Measurements from ENCODE around the gene CPPED1. TPM values are rescaled to one million over a fixed set of nuclear protein-coding genes. Genes with fewer than 3 reads are reported as not detected.

Gene CPPED1
- total and polyA plus RNA-seq, 2 of the 4 experiments (the other 2 are of a cell fraction): 5.1 to 6.5 TPM

DNA sequence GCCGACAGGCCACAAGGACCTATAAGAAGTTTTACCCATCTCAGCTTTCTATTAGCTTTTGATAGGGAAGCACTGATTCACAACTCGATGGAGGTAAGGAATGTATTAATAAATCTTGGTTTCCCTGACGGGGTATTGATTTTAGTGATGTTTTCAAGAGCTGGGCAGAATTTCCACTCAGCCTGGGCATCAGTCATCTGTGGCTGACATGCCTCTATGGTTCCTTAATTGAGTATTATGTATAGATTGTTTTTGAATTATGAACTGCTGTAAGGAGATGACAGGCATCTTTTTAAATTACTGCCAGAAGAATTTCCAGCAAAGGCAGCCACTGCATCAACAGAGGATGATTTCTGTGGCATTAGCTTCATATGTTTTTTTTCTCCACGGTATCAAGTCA is 128.6 kb downstream of the CPPED1 start:
- in situ Hi-C loops (cut with MboI; ENCODE audit: low sequenced_read_pairs): no loop called here
- intact Hi-C loops (cut with micrococcal nuclease): loop anchor here (10.0 kb wide), 1 partner anchor 150 kb away; no protein-coding TSS in a partner anchor
- Histone ChIP-seq H2BK15ac (ENCODE audit: low read depth, low read length) (no peak overlapping the region), H3K4me2 (ENCODE audit: low read depth, low read length) (no peak overlapping the region), H2AK9ac (replicated peaks; ENCODE audit: low read depth, low read length, poor library complexity) (no peak overlapping the region), H3K9me3 (ENCODE audit: control insufficient read depth, insufficient read depth, low read length) (no peaks in the 10 kb centered on the region), H3K27ac (ENCODE audit: insufficient read depth, low read length) (no peak overlapping the region), H2AFZ (replicated peaks; ENCODE audit: low read length, poor library complexity) (no peak overlapping the region), H3K18ac (ENCODE audit: low read depth, low read length) (no peak overlapping the region), H3K79me1 (ENCODE audit: low read depth in 1 of 2, low read length in 2 of 2) (no peaks in the 10 kb centered on the region), H4K20me1 (ENCODE audit: insufficient read depth, low read length) (no peaks in the 10 kb centered on the region), H3K14ac (replicated peaks; ENCODE audit: low read depth, low read length) (no peak overlapping the region), H3K4ac (ENCODE audit: low read depth, low read length) (no peak overlapping the region), H3K27me3 (ENCODE audit: control insufficient read depth, insufficient read depth, low read length) (no peaks in the 10 kb centered on the region), H3K56ac (ENCODE audit: extremely low read depth, insufficient read depth, low read length) (no peak overlapping the region), H4K8ac (ENCODE audit: low read depth in 2 of 2, low read length in 2 of 2) (no peak overlapping the region), H3K23ac (ENCODE audit: low read depth, low read length) (no peak overlapping the region), H4K5ac (ENCODE audit: low read depth, low read length) (no peak overlapping the region), H3K36me3 (ENCODE audit: control insufficient read depth, insufficient read depth, low read length) (no peaks in the 10 kb centered on the region), H3K9me1 (ENCODE audit: insufficient read depth, low read length) (0 out of 2 replicates have a peak, but pooled peaks cover 3% of the 10 kb centered on the region), H4K91ac (ENCODE audit: insufficient read depth, low read depth, low read length) (no peak overlapping the region), H2BK5ac (ENCODE audit: low read depth, low read length, poor library complexity, severe bottlenecking) (no peak overlapping the region), H2BK20ac (ENCODE audit: low read depth, low read length) (no peak overlapping the region), H3K4me1 (ENCODE audit: control insufficient read depth, insufficient read depth, low read length) (no peaks in the 10 kb centered on the region; the same call in 1 of the 2 replicates), H2BK120ac (ENCODE audit: low read depth, low read length) (no peak overlapping the region), H3K9ac (ENCODE audit: low read depth, low read length) (no peak overlapping the region), H2AK5ac (ENCODE audit: low read depth, low read length) (no peak overlapping the region), H3K4me3 (ENCODE audit: insufficient read depth, low read depth, low read length) (no peak overlapping the region)
- POLR2A ChIA-PET (ENCODE audit: unreplicated experiment): no interaction called here
- DNase-seq (no peak), ATAC-seq (ENCODE audit: low read depth) (no peak)
- CTCF ChIA-PET: no interaction called here
- no CpG with 5 or more reads among the region's 4 CpGs for WGBS, 2 experiments (ENCODE audit: extremely low coverage in 2 of 2, insufficient read length in 1 of 2)
- no TSS peak for BruUV-seq (replicated peaks)
- TF ChIP-seq RCOR1 (IDR thresholded peaks at IDR 0.05; ENCODE audit: insufficient replicate concordance, low read length) (no peak), BHLHE40 (IDR thresholded peaks at IDR 0.05; ENCODE audit: low read depth, low read length) (no peak), MXI1 (IDR thresholded peaks at IDR 0.05; ENCODE audit: borderline replicate concordance, low read depth, low read length) (no peak), SMC3 (IDR thresholded peaks at IDR 0.05; ENCODE audit: low read depth, low read length) (no peak), FOS (IDR thresholded peaks at IDR 0.05; ENCODE audit: low read depth, low read length) (no peak)
- TF ChIP-seq, protein P1, sequence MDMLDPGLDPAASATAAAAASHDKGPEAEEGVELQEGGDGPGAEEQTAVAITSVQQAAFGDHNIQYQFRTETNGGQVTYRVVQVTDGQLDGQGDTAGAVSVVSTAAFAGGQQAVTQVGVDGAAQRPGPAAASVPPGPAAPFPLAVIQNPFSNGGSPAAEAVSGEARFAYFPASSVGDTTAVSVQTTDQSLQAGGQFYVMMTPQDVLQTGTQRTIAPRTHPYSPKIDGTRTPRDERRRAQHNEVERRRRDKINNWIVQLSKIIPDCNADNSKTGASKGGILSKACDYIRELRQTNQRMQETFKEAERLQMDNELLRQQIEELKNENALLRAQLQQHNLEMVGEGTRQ (IDR thresholded peaks at IDR 0.05; ENCODE audit: low read depth, low read length): no peak
- TF ChIP-seq, protein P2, sequence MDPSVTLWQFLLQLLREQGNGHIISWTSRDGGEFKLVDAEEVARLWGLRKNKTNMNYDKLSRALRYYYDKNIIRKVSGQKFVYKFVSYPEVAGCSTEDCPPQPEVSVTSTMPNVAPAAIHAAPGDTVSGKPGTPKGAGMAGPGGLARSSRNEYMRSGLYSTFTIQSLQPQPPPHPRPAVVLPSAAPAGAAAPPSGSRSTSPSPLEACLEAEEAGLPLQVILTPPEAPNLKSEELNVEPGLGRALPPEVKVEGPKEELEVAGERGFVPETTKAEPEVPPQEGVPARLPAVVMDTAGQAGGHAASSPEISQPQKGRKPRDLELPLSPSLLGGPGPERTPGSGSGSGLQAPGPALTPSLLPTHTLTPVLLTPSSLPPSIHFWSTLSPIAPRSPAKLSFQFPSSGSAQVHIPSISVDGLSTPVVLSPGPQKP (IDR thresholded peaks at IDR 0.05; ENCODE audit: borderline replicate concordance, low read depth, low read length): no peak
- TF ChIP-seq, protein P3, sequence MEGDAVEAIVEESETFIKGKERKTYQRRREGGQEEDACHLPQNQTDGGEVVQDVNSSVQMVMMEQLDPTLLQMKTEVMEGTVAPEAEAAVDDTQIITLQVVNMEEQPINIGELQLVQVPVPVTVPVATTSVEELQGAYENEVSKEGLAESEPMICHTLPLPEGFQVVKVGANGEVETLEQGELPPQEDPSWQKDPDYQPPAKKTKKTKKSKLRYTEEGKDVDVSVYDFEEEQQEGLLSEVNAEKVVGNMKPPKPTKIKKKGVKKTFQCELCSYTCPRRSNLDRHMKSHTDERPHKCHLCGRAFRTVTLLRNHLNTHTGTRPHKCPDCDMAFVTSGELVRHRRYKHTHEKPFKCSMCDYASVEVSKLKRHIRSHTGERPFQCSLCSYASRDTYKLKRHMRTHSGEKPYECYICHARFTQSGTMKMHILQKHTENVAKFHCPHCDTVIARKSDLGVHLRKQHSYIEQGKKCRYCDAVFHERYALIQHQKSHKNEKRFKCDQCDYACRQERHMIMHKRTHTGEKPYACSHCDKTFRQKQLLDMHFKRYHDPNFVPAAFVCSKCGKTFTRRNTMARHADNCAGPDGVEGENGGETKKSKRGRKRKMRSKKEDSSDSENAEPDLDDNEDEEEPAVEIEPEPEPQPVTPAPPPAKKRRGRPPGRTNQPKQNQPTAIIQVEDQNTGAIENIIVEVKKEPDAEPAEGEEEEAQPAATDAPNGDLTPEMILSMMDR (conservative IDR thresholded peaks at IDR 0.05; ENCODE audit: low read depth, low read length): no peak
- dilution Hi-C loops (cut with HindIII; ENCODE audit: low sequenced_read_pairs, unreplicated experiment): no loop called here

Data from IMR-90 (cell line).